ENCODE data around the gene VMP1.

- TF ChIP-seq ZNF660 (tag by site-specific recombination; IDR thresholded peaks at IDR 0.05) (no peak), ZNF658 (tag by site-specific recombination; IDR thresholded peaks at IDR 0.05) (no peak), CTCF (tag by site-specific recombination; IDR thresholded peaks at IDR 0.05) (no peak)
Measured at GRCh38 chr17:59771093-59771492, 63.6 kb downstream of the VMP1 start.
